SK-N-SH treated with all-trans-retinoic acid at 6 μM for 48 hours (cell line): ENCODE data around the gene HOXA2.

ENCODE experiments used
- BACH2 ChIP-seq: fragments of 250-450 bp; sonication (Bioruptor Pico); IDR thresholded peaks from 2 replicates; pipeline ENCODE4 v1.9.0; 2021; ENCODE audit warnings: mild to moderate bottlenecking, borderline replicate concordance
- CSDC2 ChIP-seq: fragments of 250-450 bp; sonication (Bioruptor Pico); IDR thresholded peaks from 2 replicates; pipeline ENCODE4 v1.5.0; 2020; ENCODE audit warnings: mild to moderate bottlenecking, moderate library complexity
- CSRNP3 ChIP-seq: fragments of 250-450 bp; sonication (Bioruptor Pico); IDR thresholded peaks from 2 replicates; pipeline ENCODE4 v1.5.1; 2021; ENCODE audit warnings: mild to moderate bottlenecking, moderate library complexity
- OSR1 ChIP-seq: fragments of 250-450 bp; sonication (Bioruptor Pico); IDR thresholded peaks from 2 replicates; pipeline ENCODE4 v1.8.0; 2022; ENCODE audit warnings: moderate library complexity, mild to moderate bottlenecking, inconsistent platforms
- PATZ1 ChIP-seq: fragments of 250-450 bp; sonication (Bioruptor Pico); IDR thresholded peaks from 2 replicates; pipeline ENCODE4 v1.8.0; 2020; ENCODE audit warnings: mild to moderate bottlenecking, moderate library complexity, borderline replicate concordance
- ZFP3 ChIP-seq: fragments of 250-450 bp; sonication (Bioruptor Pico); IDR thresholded peaks from 2 replicates; pipeline ENCODE4 v1.5.0; 2020; ENCODE audit warnings: mild to moderate bottlenecking, moderate library complexity
- ZFP30 ChIP-seq: fragments of 450-650 bp; formaldehyde crosslinking; IDR thresholded peaks from 2 replicates; pipeline ENCODE4 v1.5.0; 2022; ENCODE audit warnings: mild to moderate bottlenecking, moderate library complexity
- ZNF8 ChIP-seq: fragments of 450-650 bp; formaldehyde crosslinking; IDR thresholded peaks from 2 replicates; pipeline ENCODE4 v1.5.0; 2020; ENCODE audit warnings: mild to moderate bottlenecking, moderate library complexity

- no peak for TF ChIP-seq ZFP3
- no peak for TF ChIP-seq PATZ1 (CRISPR knock-in tag)
- no peak for TF ChIP-seq BACH2 (CRISPR knock-in tag)
- TF ChIP-seq ZFP30 (CRISPR knock-in tag), result no peak
- TF ChIP-seq OSR1 (CRISPR knock-in tag), result no peak
- TF ChIP-seq CSDC2 (CRISPR knock-in tag), result no peak
- TF ChIP-seq ZNF8 (CRISPR knock-in tag), result no peak
- no peak for TF ChIP-seq CSRNP3 (CRISPR knock-in tag)
Measured at GRCh38 chr7:27066148-27066547, 36.3 kb downstream of the HOXA2 start.
